NCI-H1436 treated with DMSO at 0.1 percent for 48 hours (cell line): Measurements from ENCODE around the gene SPATA2.
"Not testable (repeated sequence)": the region's sequence is repeated elsewhere in the genome, so short reads cannot be mapped to it uniquely, and the experiment has no call there.

Source experiments
- DNase-seq: peaks from one replicate; lab custom pipeline; 2025; lab: John Stamatoyannopoulos, UW

The SPATA2 gene

GRCh38 chr20:49885558-49886332, 29.6 kb downstream of the SPATA2 start:
- DNase-seq = no peak

DNA sequence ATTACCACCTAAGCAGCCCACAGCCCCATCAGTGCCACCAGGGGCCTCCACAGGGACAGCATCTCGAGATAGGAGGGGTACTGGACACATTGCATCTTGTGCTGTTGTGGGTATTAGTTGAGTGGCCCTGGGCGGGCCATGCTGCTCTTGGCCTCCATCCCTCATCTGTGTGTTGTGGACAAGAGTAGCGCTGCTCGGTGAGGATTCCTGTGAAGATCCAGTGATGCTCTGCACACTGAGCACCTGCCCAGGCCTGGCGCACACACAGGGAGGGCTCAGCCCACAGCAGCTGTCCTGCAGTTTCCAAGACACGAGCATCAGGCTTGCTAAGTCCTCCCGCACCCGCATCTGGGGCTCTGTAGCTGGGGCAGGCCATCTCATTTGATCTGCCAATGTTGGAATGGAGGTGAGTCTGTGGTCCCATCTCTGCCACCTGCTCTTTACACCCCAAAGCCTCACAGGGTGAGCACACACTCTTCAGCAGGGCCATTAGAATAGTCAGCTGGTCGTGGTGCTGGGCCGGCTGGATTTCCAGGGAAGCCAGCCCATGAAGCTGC, 32.0 kb downstream of the SPATA2 start:
- no peak for DNase-seq

DNA sequence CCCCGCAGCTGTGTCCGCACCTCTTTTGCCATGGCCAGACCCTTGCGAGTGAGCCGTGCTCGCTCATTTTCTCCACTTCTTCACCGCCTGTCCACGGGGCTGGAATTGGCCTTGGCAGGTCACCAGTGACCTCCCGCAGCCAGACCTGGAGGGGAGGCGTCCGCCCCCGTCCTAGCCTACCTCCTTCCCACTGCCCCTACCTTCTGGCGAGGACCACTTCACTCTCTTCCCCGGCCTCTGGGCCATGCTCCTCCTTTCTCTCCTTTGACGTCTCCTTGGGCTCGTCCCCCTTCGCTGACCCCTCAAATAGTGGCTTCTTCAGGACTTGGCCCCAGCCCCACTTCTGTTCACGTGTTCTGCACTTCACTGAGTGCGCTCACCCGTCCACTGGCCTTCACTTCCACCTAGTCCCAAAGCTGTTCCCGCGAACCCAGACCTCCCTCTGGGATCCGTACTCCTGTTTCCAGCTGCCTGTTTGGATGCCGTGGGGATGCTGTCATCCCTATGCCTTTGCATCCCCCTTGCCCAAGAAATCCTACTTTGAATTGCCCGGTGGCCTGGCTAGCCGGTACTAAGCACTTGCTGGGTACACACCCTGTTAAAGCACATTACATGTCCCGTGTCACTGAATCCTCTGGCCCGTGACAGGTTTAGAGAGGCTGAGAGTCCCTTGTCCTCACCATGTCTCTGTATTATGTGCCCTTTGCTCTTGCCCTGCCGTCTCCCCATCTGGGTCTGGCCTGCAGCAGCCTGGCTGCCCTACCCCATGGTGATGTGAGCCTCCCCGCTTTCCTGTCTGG, 33.0 kb downstream of the SPATA2 start:
- DNase-seq = no peak

GRCh38 chr20:49880724-49881445, 34.4 kb downstream of the SPATA2 start:
- no peak for DNase-seq

GRCh38 chr20:49880177-49880576, 35.2 kb downstream of the SPATA2 start:
- no peak for DNase-seq

GRCh38 chr20:49878977-49879376, 36.4 kb downstream of the SPATA2 start:
- DNase-seq = no peak

- no peak for DNase-seq
Observed at GRCh38 chr20:49877386-49877921, 37.9 kb downstream of the SPATA2 start.

DNA sequence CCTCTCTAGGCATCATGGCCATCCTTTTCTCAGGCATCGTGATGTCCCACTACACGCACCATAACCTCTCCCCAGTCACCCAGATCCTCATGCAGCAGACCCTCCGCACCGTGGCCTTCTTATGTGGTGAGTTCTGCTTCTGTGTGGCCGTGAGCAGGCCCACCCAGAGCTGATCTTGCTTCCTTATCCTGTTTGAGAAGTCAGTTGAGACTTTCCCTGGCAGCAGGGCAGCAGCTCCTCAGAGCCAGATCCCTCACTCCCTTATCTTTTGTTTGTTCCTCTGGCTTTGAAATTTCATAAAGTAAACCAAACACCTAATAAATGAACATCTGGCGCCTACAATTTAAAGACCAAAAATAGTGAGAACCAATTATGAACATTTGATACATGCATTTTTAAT, 40.6 kb downstream of the SPATA2 start:
- DNase-seq = no peak

DNA sequence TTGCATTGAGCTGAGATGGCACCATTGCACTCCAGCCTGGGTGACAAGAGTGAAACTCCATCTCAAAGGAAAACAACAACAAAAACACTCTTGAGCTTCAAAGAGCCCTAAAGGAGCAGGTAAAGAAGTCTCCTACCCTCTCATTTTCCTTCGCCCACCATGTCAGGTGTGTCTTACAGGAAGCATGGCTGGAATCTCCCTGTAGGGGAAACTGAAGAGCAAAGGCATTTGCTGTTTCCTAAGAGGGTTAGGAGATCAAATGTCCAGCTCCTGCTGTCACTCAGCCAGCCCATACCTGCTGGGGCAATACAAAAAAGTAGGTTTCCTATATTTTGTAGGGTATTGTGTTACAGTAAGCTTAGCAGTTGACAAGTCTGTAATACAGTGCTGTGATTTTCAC, 43.3 kb downstream of the SPATA2 start:
- no peak for DNase-seq

DNA sequence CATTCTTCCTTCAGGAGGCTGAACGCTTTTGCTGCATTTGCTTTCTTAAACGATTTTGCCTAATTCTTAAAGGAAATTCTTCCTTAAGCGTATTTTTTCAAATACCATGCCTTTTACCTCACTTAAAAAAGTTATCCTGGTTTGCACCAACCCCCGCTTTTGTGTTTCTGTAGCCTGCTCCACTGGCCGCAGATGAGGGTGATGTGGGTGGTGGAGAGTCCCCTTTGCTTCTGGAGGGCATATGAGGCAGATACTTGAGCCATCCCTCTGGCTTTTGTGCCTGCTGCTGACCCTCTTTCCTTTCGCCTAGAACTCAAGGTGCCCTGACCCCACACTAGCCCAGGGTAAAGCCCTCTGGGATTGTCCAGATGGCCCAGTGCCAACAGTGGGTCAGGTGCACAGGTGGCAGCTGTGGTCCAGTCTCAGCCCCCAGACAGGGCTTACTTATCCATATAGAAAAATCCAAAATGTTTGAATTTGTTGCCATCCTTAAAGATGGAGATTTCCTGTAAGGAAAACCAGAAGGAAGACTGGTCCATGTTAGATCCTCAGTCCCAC, 43.9 kb downstream of the SPATA2 start:
- no peak for DNase-seq

DNA sequence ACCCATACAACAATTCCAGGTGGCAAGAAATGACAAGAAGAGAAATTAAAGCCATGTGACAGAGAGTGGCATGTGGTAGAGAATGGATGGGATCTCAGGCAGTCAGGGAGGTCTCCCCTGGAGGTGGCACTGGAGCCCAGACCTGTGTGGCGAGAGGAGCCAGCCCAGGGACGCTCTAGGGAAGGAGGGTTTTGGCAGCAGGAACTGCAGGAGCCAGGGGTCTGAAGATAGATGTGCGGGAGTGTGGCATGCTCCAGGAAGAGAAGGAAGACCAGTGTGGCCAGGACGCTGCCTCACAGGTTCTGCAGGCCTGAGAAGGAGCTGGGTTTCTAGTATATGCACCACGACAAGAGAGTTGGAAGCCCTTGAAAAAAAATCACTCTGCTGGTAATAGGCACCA, 45.1 kb downstream of the SPATA2 start:
- no peak for DNase-seq

DNA sequence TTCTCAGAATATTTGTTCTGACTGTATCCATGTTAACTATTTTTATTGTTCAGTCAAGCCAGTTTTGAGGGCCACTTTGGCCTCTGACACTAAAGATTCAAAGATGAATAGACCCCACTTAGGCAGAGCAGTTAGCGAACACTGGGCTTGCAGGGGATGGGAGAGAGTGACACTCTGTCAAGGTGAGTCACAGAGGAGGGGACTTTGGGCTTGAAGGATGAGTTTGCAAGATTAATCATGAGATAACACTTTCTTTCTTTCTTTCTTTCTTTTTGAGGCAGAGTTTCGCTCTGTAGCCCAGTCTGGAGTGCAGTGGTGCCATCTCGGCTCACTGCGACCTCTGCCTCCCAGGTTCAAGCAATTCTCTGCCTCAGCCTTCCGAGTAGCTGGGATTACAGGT, 46.4 kb downstream of the SPATA2 start:
- DNase-seq = no peak

DNA sequence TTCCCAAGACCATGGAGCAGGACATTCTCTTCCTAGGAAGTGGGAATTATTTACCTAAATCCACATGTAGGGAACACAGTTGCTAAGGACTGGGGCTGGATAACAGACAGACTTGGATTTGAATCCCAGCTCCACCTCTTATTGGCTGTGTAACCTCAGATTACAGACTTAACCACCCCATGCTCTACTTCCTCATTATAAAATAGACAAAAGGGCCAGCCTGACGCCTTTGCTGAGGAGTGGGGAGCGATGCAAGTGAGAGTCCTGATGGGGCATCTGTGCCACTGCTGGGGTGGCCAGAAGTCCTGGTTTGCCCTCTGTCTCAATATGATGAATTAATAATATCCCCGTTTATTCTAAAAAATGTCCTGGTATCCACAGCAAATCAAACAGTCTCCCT, 46.8 kb downstream of the SPATA2 start:
- DNase-seq = no peak

GRCh38 chr20:49867453-49868215, 47.7 kb downstream of the SPATA2 start:
- no peak for DNase-seq

DNA sequence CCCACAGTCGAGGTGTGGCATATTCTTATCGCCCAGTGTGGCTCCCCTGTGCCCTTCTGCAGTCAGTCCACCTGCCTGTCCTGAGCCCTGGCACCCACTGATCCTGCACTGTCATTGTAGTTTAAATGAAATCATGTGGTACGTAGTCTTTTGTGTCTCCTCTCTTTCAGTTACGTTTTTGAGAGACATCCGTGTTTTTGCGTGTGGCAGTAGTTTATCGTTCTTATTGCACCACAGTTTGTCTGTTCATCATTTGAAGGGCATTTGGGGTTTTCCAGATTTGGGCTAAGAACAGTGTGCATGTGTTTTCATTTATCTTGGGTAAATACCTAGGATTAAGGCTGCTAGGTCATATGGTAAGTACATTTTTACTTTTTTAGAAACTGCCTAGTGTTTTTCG, 49.3 kb downstream of the SPATA2 start:
- no peak for DNase-seq

GRCh38 chr20:49865559-49865958, 49.8 kb downstream of the SPATA2 start:
- DNase-seq = no peak

DNA sequence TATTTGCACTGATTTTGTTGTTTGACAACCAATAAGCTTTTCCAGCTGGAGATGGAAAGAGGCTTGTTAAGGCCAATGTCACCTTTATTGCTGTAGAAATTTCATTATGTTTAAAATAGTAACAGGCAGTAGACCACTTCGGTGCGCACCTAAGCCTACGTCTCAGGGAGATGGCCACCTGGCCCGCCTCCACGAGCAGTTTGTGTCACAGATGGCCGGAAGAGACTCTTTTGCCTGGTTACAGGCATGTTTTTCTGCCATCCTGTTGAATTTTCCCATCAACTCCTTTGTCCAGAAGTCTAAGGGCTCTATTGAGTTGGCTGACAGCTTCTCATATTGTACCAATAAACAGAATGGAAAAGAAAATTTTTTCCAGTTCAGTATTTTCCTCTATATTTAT, 51.7 kb downstream of the SPATA2 start:
- DNase-seq = no peak

- no peak for DNase-seq
Observed at GRCh38 chr20:49862607-49863200, 52.6 kb downstream of the SPATA2 start.

DNA sequence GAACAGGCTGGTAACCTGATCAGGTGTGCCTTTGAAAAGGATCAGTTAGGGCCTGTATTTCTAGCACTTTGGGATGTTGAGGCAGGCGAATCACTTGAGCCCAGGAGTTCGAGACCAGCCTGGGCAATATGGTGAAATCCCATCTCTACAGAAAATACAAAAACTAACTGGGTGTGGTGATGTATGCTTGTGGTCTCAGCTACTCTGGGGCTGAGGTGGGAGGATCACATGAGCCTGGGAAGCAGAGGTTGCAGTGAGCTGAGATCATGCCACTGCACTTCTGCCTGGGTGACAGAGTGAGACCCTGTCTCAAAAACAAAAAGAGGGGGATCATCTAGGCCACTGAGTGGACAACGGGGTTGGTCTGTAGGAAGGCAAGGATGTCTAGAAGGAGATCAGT, 54.1 kb downstream of the SPATA2 start:
- not testable (repeated sequence) for DNase-seq

DNA sequence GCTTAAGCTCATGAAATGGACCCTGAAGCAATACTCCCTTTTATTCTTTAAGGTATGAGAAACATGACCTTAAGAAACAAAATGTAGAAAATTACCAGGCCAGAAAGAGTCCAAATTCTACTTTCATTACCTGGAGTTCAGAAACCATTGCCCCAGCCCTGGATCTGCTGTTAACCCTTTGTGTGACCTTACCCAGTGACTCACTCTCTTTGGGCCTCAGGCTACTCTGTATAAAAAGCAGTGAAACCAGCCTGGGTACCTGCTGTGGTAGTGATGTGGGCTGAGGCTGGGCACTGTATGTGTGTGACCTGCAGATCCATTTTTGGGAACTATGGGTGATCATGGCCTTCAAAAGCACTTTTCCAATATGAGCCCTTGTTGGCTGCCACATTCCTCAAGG, 55.5 kb downstream of the SPATA2 start:
- DNase-seq = no peak

- no peak for DNase-seq
Observed at GRCh38 chr20:49859011-49859410, 56.3 kb downstream of the SPATA2 start.
